HCT116 (cell line): ENCODE data around the gene NUDC. TPM values are rescaled to one million over a fixed set of nuclear protein-coding genes. Genes with fewer than 3 reads are reported as not detected.

ENCODE experiments used
- ATAC-seq: fragments of 200-7000 bp; cut with Tn5 transposase; 2 replicates; pipeline ENCODE4 v1.9.1; 2020; ENCODE audit warnings: mild to moderate bottlenecking, moderate library complexity
- BruUV-seq: library from RNA; stranded (reverse); fragments of 400-500 nt; replicated peaks from 2 replicates; lab custom pipeline; 2021; lab: Mats Ljungman, UMichigan
- CTCF ChIA-PET: fragments of 300-600 bp; sonication (Branson Sonifier 250); formaldehyde crosslinking; loops from one replicate; lab custom pipeline; 2021; ENCODE audit warnings: antibody characterized with exemption; lab: Charles Lee
- POLR2A ChIA-PET: fragments of 300-600, 350-600 bp; sonication (Branson Sonifier 250); formaldehyde crosslinking; loops from one replicate; lab custom pipeline; 2021; ENCODE audit warnings: antibody characterized with exemption; lab: Charles Lee
- RAD21 ChIA-PET, 2 experiments: fragments of 300-600 bp; sonication (Branson Sonifier 250); formaldehyde crosslinking; loops; one replicate each; lab custom pipeline; 2023; ENCODE audit warnings: low total read pairs in 2 of 2; ENCODE audit not compliant: uncharacterized antibody in 2 of 2, unreplicated experiment in 2 of 2, low non-redundant PET in 1 of 2; lab: Charles Lee
- DNase-seq: peaks from one replicate; pipeline ENCODE4 v3.0.0-alpha.2; 2010; ENCODE audit warnings: low read depth, low spot score
- H2AFZ ChIP-seq: fragments of 200-600 bp; shearing (Covaris generic), sonication (generic); 2 replicates; pipeline ENCODE4 v1.6.1; 2017; ENCODE audit warnings: low read depth, mixed run types, mixed read lengths, antibody characterized with exemption, low read length; ENCODE audit not compliant: poor library complexity, severe bottlenecking
- H3K27ac ChIP-seq: 2 replicates; pipeline ENCODE4 v1.5.1; 2012; ENCODE audit warnings: low read depth, low read length
- H3K27me3 ChIP-seq: fragments of 200-600 bp; sonication (generic); 2 replicates; pipeline ENCODE4 v1.6.1; 2016; ENCODE audit warnings: mixed run types, low read length, mixed read lengths; ENCODE audit not compliant: insufficient read depth
- H3K36me3 ChIP-seq, 2 experiments: fragments of 200-500 bp in 1 of 2; fragments of 200-600 bp in 1 of 2; sonication (Bioruptor generic) in 1 of 2; sonication (generic) in 1 of 2; 2 replicates each; pipeline versions ENCODE4 v1.5.1 to v1.6.1; 2014 to 2016; ENCODE audit warnings: low read length in 2 of 2, inconsistent platforms in 1 of 2, mixed read lengths in 1 of 2, mixed run types in 1 of 2; ENCODE audit not compliant: insufficient read depth in 2 of 2, control insufficient read depth in 1 of 2
- H3K4me1 ChIP-seq, 2 experiments: fragments of 200-600 bp in 1 of 2; sonication (generic) in 1 of 2; 2 replicates each; pipeline versions ENCODE4 v1.5.1 to v1.6.1; 2012 to 2017; ENCODE audit warnings: low read length in 2 of 2, inconsistent platforms in 1 of 2, mild to moderate bottlenecking in 1 of 2, mixed read lengths in 1 of 2, mixed run types in 1 of 2, moderate library complexity in 1 of 2; ENCODE audit not compliant: insufficient read depth in 2 of 2, control insufficient read depth in 1 of 2
- H3K4me2 ChIP-seq: fragments of 200-600 bp; sonication (generic); 2 replicates; pipeline ENCODE4 v1.6.1; 2017; ENCODE audit warnings: mixed run types, low read length, mixed read lengths
- H3K4me3 ChIP-seq, 2 experiments: fragments of 200-600 bp in 1 of 2; sonication (generic) in 1 of 2; replicated peaks in 1 of 2; 2 replicates each; pipeline ENCODE4 v1.5.1; 2011 to 2016; ENCODE audit warnings: low read length in 2 of 2, control low read depth in 1 of 2, low read depth in 1 of 2, mild to moderate bottlenecking in 1 of 2, mixed read lengths in 1 of 2, mixed run types in 1 of 2
- H3K79me2 ChIP-seq: fragments of 200-600 bp; sonication (generic); 2 replicates; pipeline ENCODE4 v1.6.1; 2017; ENCODE audit warnings: mild to moderate bottlenecking, mixed run types, low read length, moderate library complexity, mixed read lengths; ENCODE audit not compliant: insufficient read depth
- H3K9ac ChIP-seq: fragments of 200-600 bp; sonication (generic); 2 replicates; pipeline ENCODE4 v1.6.1; 2016; ENCODE audit warnings: low read length, mixed read lengths
- H3K9me2 ChIP-seq: fragments of 200-600 bp; sonication (generic), shearing (Covaris generic); 2 replicates; pipeline ENCODE4 v1.6.1; 2017; ENCODE audit warnings: mixed run types, mild to moderate bottlenecking, moderate library complexity; ENCODE audit not compliant: insufficient read depth
- H3K9me3 ChIP-seq, 2 experiments: fragments of 200-500 bp in 1 of 2; fragments of 200-600 bp in 1 of 2; sonication (Bioruptor generic) in 1 of 2; sonication (generic) in 1 of 2; 2 replicates each; pipeline ENCODE4 v1.6.1; 2014 to 2017; ENCODE audit warnings: low read length in 2 of 2, mixed read lengths in 2 of 2, inconsistent platforms in 1 of 2, low read depth in 1 of 2, mild to moderate bottlenecking in 1 of 2, mixed run types in 1 of 2, moderate library complexity in 1 of 2; ENCODE audit not compliant: control insufficient read depth in 1 of 2, insufficient read depth in 1 of 2
- H4K20me1 ChIP-seq: fragments of 200-600 bp; sonication (generic), shearing (Covaris generic); 2 replicates; pipeline ENCODE4 v1.6.1; 2017; ENCODE audit warnings: mixed run types, mild to moderate bottlenecking, moderate library complexity; ENCODE audit not compliant: insufficient read depth
- EGR1 ChIP-seq: IDR thresholded peaks from 2 replicates; pipeline ENCODE4 v1.6.1; 2012; ENCODE audit warnings: low read depth
- JUND ChIP-seq: IDR thresholded peaks from 2 replicates; pipeline ENCODE4 v1.6.1; 2012
- RAD21 ChIP-seq: IDR thresholded peaks from 2 replicates; pipeline ENCODE4 v1.6.1; 2012; ENCODE audit warnings: low read depth, mild to moderate bottlenecking
- SIN3A ChIP-seq: IDR thresholded peaks from 2 replicates; pipeline ENCODE4 v1.6.1; 2012; ENCODE audit warnings: low read depth
- SP1 ChIP-seq: IDR thresholded peaks from 2 replicates; pipeline ENCODE4 v1.6.1; 2012; ENCODE audit warnings: low read depth
- TCF7L2 ChIP-seq: IDR thresholded peaks from 2 replicates; pipeline ENCODE4 v1.7.0; 2011; ENCODE audit warnings: borderline replicate concordance, inconsistent platforms; ENCODE audit not compliant: insufficient read depth, insufficient read length; ENCODE audit errors: extremely low read depth
- YY1 ChIP-seq: IDR thresholded peaks from 2 replicates; pipeline ENCODE4 v1.6.1; 2011; ENCODE audit warnings: low read length, low read depth, moderate library complexity, mild to moderate bottlenecking; ENCODE audit not compliant: insufficient replicate concordance; ENCODE audit errors: extremely low read depth
- ZNF274 ChIP-seq: fragments of 200-500 bp; sonication (Bioruptor generic); IDR thresholded peaks from 2 replicates; pipeline ENCODE4 v1.6.1; 2014; ENCODE audit warnings: mild to moderate bottlenecking, low read depth, low read length, inconsistent platforms
- intact Hi-C: fragments of 100-400 bp; cut with micrococcal nuclease; formaldehyde crosslinking; loops from 2 replicates; pipeline ENCODE4 v1.10.0; 2022
- total RNA-seq: library from RNA; stranded (reverse); gene quantifications from one replicate; pipeline ENCODE4 v1.2.1, GENCODE V29; 2021; ENCODE audit not compliant: unreplicated experiment
- TF ChIP-seq, protein P1 (sequence below): IDR thresholded peaks from 2 replicates; pipeline ENCODE4 v1.6.1; 2012
- TF ChIP-seq, protein P2 (sequence below): IDR thresholded peaks from 2 replicates; pipeline ENCODE4 v1.6.1; 2011; ENCODE audit warnings: mild to moderate bottlenecking, low read length, moderate library complexity; ENCODE audit not compliant: insufficient replicate concordance; ENCODE audit errors: extremely low read depth

The NUDC gene
- total RNA-seq, 1 experiment from 2014 or later, result 119 TPM

DNA sequence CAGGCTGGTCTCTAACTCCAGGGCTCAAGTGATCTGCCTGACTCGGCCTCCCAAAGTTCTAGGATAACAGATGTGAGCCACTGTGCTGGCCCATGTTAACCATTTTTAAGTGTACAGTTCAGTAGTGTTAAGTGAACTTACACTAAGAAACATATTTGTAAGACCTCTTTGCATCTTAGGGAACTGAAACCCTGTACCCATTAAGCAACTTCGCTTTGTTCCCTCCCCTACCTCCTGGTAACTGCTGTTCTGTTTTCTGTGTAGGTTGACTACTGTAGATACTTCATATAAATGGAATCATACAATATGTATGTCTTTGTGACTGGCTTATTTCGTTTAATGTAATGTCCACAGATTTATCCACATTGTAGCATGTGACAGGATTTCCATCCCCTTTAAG is 11.0 kb downstream of the NUDC start (continued):
- TF ChIP-seq ZNF274 (no peak), SIN3A (no peak)

DNA sequence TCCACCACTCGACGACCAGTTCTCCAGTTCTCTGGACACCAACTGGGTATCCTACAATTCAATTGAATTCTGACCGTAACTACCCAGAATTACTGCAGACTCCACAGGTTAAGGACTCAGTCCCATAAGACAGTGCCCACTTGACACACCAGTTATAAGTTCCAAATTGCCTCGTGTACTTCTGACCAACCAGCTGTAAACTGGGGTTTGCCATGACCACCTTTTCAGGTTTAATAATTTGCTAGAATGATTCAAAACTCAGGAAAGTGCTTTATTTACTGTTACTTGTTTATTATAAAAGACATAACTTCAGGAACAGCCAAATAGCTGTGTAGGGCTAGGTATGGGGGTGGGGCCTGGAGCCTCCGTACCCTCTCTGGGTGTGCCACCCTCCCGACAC is 15.3 kb downstream of the NUDC start:
- no peaks in the 10 kb centered on the region for H3K27me3 ChIP-seq
- peaks cover 89% of the 10 kb centered on the region for H3K79me2 ChIP-seq
- peaks cover 20 to 46% of the 10 kb centered on the region in 2 experiments; a peak in 3 of 4 replicates for H3K36me3 ChIP-seq
- H3K4me2 ChIP-seq, result no peak overlapping the region
- no peak overlapping the region for H2AFZ ChIP-seq
- ChIA-PET RAD21 (no interaction called here), POLR2A (no interaction called here), CTCF (no interaction called here)
- DNase-seq (no peak), ATAC-seq (no peak)
- H3K9me2 ChIP-seq, result no peaks in the 10 kb centered on the region
- no peaks in the 10 kb centered on the region for H3K9me3 ChIP-seq
- TF ChIP-seq EGR1 (no peak), SIN3A (no peak), SP1 (no peak), JUND (no peak), YY1 (no peak), RAD21 (no peak), ZNF274 (no peak), TCF7L2 (no peak)
- TF ChIP-seq, protein P1, sequence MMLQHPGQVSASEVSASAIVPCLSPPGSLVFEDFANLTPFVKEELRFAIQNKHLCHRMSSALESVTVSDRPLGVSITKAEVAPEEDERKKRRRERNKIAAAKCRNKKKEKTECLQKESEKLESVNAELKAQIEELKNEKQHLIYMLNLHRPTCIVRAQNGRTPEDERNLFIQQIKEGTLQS, result no peak
- TF ChIP-seq, protein P2, sequence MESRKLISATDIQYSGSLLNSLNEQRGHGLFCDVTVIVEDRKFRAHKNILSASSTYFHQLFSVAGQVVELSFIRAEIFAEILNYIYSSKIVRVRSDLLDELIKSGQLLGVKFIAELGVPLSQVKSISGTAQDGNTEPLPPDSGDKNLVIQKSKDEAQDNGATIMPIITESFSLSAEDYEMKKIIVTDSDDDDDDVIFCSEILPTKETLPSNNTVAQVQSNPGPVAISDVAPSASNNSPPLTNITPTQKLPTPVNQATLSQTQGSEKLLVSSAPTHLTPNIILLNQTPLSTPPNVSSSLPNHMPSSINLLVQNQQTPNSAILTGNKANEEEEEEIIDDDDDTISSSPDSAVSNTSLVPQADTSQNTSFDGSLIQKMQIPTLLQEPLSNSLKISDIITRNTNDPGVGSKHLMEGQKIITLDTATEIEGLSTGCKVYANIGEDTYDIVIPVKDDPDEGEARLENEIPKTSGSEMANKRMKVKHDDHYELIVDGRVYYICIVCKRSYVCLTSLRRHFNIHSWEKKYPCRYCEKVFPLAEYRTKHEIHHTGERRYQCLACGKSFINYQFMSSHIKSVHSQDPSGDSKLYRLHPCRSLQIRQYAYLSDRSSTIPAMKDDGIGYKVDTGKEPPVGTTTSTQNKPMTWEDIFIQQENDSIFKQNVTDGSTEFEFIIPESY, result no peak
- no peak overlapping the region for H3K4me3 ChIP-seq
- no peaks in the 10 kb centered on the region for H3K4me1 ChIP-seq
- no peak overlapping the region for H3K9ac ChIP-seq
- no peak overlapping the region for H3K27ac ChIP-seq
- no TSS peak for BruUV-seq
- intact Hi-C loops, result no loop called here
- peaks cover 11% of the 10 kb centered on the region; the same call in 1 of the 2 replicates for H4K20me1 ChIP-seq
